Epithelial cell of prostate (primary cell): Measurements from ENCODE around the gene TEC.
A peak's percentile ranks its signal among the peaks of the same experiment; 100 is the strongest.

Experiments
- DNase-seq: peaks from one replicate; pipeline ENCODE4 v3.0.0-alpha.2; 2011; ENCODE audit warnings: low read depth, low spot score
- H3K27ac ChIP-seq: fragments of 450-650 bp; 2 replicates; pipeline ENCODE4 v1.5.1; 2017; ENCODE audit warnings: mild to moderate bottlenecking

The TEC gene

DNA sequence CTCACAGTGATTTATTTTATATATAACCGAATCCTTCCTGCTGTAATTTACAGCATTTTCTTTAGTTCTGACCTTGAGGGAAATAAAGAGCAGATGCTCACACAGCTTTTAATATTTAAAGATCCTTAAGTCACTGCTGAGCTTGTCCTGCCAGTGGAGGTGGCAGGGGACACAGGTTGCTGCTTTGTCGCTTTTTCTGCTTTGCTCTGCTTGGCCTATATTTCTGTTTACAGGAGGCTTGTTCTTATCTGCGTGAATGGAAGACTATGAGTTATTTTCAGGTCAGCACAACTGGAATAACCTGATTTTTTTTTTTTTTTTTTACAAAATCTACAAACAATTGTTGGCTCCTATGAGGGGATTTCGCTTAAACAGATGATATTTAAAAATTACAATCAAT, 137.9 kb downstream of the TEC start:
- no peak for DNase-seq
- no peak overlapping the region for H3K27ac ChIP-seq

DNA sequence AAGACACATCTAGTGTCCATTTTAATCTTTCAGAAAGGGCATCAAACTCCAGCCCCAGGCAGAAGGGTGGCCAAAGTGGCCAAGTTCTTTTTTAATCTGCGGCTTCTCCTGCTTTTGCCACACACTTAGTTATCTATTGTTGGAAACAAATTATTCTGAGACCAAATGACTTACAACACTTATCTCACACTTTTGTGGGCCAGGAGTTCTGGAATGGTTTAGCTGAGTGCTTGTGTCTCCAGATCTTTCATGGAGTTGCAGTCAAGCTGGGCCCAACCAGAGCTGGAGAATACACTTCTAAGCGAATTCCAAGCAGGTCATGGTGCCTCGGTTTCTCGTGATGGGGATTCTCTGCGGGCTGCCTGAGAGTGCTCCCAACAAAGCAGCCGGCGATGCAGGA, 139.5 kb downstream of the TEC start:
- no peak overlapping the region for H3K27ac ChIP-seq
- no peak for DNase-seq

DNA sequence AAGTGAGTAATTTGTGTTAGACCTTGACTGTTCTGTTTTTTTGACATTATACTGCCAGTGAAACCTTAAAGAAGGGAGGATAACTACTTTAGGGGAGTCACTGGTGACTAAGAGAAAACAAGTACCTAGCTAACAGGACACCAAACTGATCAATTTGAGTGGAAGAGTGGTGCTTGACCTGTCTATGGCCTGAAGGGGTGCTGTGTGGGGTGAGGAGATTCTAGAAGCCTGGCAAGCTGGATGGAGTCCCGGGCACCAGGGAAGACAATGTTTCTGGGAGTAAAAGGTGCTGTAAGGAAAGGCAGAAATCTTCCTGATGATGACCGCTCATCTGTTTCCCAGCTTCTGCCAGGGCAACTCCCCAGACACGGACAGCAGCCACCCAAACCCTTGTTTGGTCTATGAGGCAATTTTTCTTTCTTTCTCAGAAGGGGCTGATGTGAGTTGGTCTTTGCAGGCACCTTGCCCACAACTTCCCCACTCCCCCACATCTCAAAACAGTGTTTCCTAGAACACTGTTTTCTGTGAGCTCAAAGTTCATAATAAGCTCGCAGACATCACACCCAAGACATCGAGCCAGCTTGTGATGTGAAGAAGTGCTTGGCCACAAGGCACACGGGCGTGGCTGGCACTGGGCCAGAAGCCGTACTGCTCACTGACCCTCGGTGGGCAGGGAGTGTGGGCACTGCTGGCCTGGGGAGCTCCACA, 140.2 kb downstream of the TEC start:
- no peak for DNase-seq
- H3K27ac ChIP-seq: no peak overlapping the region

DNA sequence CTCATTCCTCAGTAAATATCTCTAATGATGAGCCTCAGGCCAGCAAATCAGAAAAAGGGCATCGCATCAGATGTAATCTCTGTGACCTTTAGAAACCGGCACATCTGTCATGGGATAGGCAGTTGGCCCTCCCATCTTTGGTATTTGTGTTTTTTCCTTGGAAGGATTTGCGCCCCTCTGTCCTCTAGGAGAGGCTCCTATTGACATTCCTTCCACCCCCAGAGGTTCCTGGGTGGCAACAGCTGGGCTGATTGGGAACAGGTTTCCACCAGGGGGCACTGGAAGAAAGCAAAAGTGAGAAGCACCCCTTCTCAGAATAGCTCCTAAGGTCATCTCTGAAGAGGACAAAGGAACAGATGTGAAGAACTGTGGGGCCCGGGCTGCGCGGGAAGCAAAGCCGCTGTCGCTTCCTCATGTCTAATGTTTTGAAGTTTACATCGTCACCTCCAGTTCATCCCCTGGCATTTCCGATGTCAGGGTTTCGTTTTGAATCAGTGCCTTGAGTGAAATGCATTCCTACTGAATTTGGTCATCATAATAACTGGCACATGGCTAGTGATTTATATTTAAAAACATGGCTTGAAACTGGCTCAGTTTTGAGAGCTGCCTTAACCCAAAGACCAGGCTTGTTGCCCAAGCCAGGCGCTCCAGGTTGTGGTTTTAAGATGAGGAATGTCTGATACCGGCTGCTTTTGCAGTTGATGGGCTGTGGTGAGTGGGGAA, 141.8 kb downstream of the TEC start:
- peak overlapping the region; percentile 57 for H3K27ac ChIP-seq
- DNase-seq: peak; percentile 80

DNA sequence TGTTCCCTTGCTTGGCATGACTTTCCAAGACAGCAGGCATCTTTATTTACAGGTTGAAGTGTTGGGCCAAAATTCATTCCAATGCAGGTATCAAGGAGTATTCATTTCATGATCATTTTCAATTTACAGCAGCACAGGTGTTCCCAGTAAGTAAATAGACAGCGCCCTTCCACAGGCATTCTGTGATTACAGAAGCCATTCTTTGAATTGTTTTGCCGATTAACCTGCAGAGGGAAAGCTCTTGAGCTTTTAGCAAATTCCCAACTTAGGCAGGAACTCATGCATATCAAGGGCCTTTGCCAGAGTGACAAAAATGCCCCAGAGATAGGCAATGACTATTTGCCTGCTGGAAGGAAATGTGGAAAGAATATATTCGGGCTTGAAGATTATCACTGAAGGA, 142.4 kb downstream of the TEC start:
- no peak for DNase-seq
- peak overlapping the region; percentile 57 for H3K27ac ChIP-seq

DNA sequence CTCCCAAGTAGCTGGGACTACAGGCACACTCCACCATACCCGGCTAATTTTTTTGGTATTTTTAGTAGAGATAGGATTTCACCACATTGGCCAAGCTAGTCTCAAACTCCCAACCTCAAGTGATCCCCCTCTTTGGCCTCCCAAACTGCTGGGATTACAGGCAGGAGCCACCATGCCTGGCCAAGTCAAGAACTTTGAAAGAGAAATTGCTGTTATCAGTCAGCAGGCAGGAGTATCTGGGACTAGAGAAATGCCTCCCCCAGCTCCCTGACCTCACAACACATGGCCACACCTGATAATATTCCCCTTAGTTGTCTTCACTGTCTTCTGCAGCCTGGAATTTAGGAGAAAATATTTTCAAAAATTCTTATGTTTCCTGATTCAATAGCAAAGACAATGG, 143.0 kb downstream of the TEC start:
- H3K27ac ChIP-seq: no peak overlapping the region
- DNase-seq: no peak

DNA sequence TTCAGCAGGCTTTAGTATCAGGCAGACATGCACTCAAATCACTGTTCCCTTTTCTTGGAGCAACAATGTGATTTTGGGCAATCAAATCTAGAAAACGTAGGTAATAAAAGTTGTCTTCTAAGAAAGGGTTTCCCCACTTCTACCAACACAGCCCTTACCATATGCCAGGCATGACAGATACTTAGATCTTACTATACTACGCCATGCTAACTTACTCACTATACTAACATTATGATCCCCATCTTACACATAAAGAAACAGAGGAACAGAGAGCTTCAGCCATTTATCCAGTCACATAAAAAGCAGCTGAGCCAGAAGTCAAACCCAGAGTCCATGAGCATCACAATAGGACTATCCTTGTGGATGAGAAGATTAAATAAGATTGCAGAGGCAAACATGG, 144.8 kb downstream of the TEC start:
- no peak for DNase-seq
- no peak overlapping the region for H3K27ac ChIP-seq

DNA sequence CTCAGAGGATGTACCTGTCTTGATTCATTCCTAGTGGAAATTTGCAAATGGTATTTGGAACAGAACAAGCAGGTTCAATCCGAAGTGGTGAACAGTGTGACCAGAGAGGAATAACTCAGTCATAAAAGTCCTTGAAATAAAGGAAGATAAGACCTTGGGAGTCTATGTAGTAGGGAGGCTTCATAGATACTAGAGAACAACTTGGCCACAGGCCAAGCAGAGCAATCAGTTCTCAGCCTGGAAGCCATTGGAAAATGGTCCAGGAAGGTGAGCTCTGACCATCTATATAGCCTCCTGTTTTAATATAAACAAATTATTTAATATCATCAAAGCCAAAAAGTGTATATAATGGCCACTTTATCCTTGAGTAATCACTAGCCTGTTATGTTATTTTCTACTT, 146.9 kb downstream of the TEC start:
- DNase-seq: no peak
- no peak overlapping the region for H3K27ac ChIP-seq

DNA sequence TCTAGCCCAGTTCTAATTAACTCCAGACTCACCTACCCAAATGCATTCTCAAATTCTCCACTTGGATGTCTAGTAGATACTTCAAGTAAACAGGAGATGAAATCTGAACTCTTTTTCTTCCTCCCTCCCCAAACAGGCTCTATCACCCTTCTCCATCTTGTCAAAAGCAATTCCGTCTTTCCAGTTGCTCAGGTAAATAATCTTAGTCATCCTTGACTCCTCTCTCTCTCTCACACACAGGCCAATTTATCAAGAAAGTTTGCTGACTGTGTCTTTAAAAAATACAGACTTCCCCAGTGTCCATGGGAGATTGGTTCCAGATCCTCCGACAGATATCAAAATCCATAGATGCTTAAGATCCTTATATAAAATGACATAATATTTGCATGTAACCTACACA, 148.5 kb downstream of the TEC start:
- H3K27ac ChIP-seq: no peak overlapping the region

DNA sequence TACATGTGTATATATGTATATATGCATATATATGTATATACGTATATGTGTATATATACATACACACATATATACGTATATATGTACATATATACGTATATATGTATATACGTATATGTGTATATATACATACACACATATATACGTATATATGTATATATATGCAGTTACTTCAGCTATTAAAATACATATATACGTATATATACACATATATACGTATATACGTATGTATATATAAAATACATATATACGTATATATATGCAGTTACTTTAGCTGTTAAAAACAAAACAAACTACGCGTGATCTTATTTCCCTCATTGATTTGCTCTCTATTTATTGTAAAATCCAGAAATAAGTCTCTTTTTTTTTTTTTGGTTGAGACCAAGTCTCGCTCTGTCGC, 149.5 kb downstream of the TEC start:
- no peak for DNase-seq
- H3K27ac ChIP-seq: no peak overlapping the region

More for the DNA sequence above, 148.5 kb downstream of the TEC start:
- peak; percentile 31 for DNase-seq

DNA sequence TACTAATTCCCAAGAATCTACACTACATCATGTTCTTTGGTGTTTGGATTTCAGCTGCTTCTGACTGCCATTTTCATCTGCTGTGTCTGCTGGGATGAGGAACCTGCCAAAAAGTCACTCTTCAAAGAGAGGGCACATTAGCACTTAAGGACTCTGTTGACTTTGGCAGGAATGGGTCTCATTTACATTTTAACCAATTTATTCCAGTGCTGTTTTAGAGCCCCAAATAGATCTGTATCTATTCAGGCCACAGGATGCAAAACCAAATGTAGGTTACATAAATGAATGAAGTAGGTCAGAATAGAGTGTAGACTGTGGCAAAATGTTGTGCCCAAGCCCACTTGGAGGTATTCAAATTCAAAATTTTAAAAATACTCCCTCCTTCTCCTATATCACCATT, 150.0 kb downstream of the TEC start:
- no peak for DNase-seq
- H3K27ac ChIP-seq: no peak overlapping the region

DNA sequence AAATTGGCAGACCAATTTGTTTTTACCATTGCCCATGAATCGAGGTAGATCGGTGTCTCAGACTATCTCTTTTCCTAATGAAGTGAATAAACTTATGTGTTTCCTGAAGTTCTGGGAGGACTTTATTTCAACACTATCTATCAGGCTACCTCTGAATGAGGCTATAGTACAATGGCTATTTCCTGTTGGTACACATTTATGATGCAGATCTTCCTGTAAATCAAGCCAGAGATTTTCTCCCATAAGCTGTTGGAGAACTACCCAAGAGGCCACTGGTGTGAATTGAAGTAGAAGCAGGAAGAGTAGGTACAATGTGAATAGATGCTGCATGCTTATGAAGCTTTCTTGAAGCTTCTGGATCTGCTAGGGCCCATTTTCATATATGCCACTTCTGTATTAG, 151.6 kb downstream of the TEC start:
- DNase-seq: no peak

DNA sequence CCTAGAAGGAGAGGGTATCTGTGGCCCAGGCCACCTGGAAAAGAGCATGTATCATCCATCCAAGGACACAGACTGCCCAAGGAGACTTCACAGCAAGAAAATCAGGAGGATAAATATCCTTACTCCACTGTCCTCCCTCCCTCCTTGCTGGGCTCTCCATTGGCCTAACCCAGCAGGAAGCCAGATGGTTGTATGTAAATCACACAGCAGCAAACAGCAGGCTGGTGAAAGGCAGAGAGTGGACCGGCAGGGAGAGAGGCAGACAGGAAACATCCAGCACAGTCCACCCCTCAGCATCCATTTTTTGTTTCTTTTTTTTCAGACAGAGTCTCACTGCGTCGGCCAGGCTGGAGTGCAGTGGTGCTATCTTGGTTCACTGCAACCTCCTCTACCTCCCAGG, 153.1 kb downstream of the TEC start:
- H3K27ac ChIP-seq: no peak overlapping the region
- no peak for DNase-seq

More for the DNA sequence above, 151.6 kb downstream of the TEC start:
- no peak overlapping the region for H3K27ac ChIP-seq

DNA sequence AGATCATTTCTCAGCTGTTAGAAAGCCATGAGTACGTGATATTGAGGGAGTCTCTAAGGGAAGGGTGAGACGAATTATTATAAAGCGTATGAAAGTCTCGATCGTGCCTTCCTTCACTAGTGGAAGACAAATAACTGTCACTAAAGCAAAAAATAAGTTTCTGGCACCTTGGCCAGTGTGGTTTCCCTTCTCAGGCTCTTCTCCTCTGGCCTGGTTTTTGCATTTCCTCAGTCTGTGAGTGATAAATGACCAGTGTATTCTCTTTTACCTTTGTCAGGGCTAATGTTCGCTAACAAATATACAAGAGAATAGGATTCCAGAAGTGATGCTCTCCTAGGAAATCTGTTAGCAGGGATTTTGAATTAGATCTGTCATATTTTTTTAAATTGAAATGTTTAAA, 155.2 kb downstream of the TEC start:
- H3K27ac ChIP-seq: no peak overlapping the region
- no peak for DNase-seq

DNA sequence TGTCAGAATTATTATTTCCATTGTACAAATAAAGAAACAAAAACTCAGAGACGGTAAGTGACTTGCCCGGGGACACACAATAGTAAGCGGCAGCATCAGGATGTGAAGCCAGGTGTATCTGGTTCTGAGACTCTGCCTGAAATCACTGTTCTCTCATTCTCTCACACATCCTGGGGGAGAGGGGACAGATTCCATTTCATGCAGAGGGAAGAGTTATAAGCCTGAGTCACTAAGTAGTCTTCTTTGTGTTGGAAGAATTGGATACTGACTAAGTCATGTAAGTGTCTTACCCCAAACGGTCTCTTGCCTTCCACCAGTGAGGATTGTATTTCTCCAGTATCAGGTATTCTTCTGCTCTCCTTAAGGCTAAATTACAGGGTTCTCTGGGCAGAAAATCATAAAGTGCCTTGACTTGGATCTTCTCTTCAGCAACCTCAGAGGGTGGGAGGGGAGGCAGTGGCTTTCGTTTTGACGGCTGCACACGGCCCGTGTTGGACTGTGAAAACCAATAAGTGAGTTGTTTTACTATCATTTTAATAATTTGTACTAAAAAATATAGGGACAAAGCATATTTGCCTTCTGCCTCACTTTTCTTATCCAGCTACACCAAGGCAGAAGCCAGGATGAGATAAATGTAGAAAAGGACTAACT, 157.5 kb downstream of the TEC start:
- no peak overlapping the region for H3K27ac ChIP-seq
- DNase-seq: no peak

DNA sequence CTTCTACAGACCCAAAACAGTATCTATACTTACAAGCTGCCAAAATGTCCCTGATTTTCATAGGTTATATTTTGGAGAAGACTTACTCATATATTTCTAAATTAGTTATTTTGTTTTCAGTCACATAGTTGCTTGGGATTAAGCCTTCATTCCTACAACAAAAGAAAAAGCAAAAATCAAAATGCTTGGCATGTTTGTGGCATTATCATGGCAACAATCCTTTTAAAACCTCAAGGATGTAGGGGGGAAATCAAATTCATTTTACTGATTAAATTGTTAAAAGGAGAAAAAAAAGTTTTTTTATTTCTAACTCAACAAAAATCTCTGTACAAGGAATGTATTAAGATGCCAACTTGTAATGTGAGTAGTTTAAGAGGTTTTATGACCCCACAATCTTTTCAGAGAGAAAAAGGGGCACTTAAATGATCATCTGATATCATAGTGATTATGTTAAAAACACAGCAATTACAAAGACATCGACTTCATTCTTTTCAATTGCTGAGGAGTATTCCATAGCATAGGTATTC, 159.1 kb downstream of the TEC start:
- no peak for DNase-seq
- H3K27ac ChIP-seq: no peak overlapping the region

DNA sequence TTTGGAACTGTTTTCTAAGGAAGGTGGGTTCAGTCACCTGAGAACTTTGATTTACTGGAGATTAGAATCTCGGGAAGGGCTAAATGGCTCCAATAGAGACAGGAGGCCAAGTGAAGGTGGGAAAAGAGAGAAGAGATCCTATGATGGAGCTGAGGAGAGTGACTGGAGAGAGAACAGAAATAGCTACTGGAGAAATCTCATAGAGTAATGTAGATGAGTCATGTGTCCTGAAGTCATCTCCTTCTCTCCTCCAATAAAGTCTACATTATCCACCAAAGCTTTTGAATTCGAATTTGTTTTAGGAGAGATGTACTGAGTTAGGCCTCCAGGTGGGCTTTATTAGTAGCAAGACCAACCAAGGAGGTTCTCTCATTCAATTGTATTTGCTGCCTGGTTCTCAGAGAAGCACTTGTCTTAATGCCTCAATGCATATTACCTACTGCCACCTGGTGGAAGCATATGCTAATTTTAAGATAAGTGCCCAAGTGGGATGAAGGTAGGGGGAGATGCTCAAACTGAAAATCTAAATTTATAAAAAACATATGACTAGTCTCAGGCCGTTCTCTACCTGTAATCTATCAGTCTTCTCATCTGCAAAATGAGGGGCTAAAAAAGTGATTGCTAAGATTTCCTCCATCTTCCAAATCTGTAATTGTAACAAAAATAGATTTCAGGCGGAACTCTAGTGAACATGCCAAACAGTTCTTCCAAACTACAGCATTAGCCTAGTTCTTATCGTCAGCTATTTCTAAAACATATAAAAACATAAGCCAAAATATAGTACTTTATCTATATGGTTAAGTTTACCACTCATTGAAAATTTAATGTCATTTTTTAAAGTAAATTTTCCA, 160.0 kb downstream of the TEC start:
- no peak for DNase-seq
- no peak overlapping the region for H3K27ac ChIP-seq

DNA sequence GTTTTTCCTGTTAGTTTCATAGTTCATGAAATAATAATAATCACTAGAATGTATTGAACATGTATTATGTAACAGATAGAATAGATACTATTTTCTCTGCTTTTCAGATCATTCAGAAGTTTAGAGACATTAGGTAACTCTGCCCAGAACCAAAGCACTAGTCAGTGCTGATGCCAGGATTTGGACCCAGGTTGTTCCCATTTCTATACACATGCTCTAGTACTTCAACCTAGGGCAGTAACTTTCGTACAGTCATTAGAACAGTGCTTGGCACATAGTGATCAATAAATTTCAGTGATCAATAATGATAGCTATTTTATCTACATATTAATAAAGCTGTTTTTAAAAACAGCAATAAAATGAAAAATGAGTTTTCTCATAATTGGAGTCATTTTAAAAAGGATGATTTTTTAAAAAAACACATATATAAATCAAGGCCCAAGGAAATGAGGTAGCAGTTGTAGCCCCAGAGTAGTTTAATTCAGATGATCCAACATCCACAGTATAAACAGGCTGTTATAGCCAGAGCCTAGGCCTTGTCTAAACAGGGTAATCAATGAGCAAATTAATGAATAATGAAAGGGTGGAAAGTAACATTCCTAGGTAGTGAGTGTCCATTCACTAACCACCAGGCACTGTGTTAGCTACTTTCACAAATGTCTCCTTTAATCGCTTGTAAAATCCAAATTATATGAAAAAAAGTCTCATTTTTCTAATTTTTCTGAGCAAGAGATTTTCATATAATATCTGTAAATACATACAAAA, 161.1 kb downstream of the TEC start:
- DNase-seq: no peak
- no peak overlapping the region for H3K27ac ChIP-seq

DNA sequence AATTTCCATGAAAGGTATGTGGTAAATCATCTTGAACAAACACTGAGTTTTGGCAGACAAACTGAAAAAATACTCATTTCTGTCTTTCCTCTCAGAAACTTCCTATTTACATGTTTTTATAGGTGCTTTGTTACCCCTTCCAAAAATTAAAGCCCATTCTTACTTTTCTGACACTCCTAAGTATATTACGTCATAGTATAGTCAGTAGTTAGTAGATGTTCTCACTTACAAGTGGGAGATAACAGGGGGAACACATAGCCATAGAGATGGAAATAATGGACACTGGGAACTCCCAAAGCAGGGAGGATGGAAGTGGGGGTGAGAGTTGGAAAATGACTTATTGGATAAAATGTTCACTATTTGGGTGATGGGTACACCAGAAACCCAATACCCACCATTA, 164.4 kb downstream of the TEC start:
- H3K27ac ChIP-seq: no peak overlapping the region
- no peak for DNase-seq
